Esophagus (tissue), 2 donors: ENCODE results near the gene FANK1. TPM values are rescaled to one million over a fixed set of nuclear protein-coding genes. Genes with fewer than 3 reads are reported as not detected.

ENCODE experiments used
- H3K27ac ChIP-seq, 2 donors: one replicate each; pipeline ENCODE4 v1.5.1; 2013; ENCODE audit warnings: low read depth in 2 of 2, mild to moderate bottlenecking in 2 of 2, inconsistent platforms in 1 of 2, low read length in 1 of 2, moderate library complexity in 1 of 2
- H3K27me3 ChIP-seq, 2 donors: one replicate each; pipeline ENCODE4 v1.6.1; 2013; ENCODE audit warnings: low read length in 2 of 2, control low read depth in 1 of 2, mild to moderate bottlenecking in 1 of 2; ENCODE audit not compliant: insufficient read depth in 2 of 2, control insufficient read depth in 1 of 2
- H3K36me3 ChIP-seq, 2 donors: one replicate each; pipeline ENCODE4 v1.6.1; 2013; ENCODE audit warnings: low read length in 1 of 2; ENCODE audit not compliant: control insufficient read depth in 2 of 2, insufficient read depth in 2 of 2
- H3K4me1 ChIP-seq, 2 donors: one replicate each; pipeline ENCODE4 v1.6.1; 2013; ENCODE audit warnings: low read length in 1 of 2; ENCODE audit not compliant: control insufficient read depth in 2 of 2, insufficient read depth in 2 of 2
- H3K4me3 ChIP-seq, 2 donors: one replicate each; pipeline ENCODE4 v1.5.1; 2013; ENCODE audit warnings: low read length in 2 of 2, mild to moderate bottlenecking in 2 of 2, low read depth in 1 of 2, moderate library complexity in 1 of 2
- H3K9me3 ChIP-seq, 2 donors: one replicate each; pipeline ENCODE4 v1.6.1; 2013; ENCODE audit warnings: mild to moderate bottlenecking in 2 of 2, low read depth in 1 of 2, low read length in 1 of 2, moderate library complexity in 1 of 2; ENCODE audit not compliant: control insufficient read depth in 2 of 2, insufficient read depth in 1 of 2
- WGBS, 2 donors: extraction: QIAGEN DNeasy Blood & Tissue Kit; methylation state at CpG; one replicate each; pipeline ENCODE4 v1.1.7; 2013; 5-methylcytosine and 5-hydroxymethylcytosine counted together
- polyA plus RNA-seq, 2 donors: library from polyadenylated mRNA; stranded (reverse); fragments of 200-250 nt; gene quantifications; one replicate each; pipeline ENCODE4 v1.2.3, GENCODE V29; 2013
- donor health status: healthy with polysubstance abuse.
- donor health status: Bipolar disorder and iron deficiency.

FANK1 gene
- polyA plus RNA-seq, 2 donors = 4.3 to 8.1 TPM

DNA sequence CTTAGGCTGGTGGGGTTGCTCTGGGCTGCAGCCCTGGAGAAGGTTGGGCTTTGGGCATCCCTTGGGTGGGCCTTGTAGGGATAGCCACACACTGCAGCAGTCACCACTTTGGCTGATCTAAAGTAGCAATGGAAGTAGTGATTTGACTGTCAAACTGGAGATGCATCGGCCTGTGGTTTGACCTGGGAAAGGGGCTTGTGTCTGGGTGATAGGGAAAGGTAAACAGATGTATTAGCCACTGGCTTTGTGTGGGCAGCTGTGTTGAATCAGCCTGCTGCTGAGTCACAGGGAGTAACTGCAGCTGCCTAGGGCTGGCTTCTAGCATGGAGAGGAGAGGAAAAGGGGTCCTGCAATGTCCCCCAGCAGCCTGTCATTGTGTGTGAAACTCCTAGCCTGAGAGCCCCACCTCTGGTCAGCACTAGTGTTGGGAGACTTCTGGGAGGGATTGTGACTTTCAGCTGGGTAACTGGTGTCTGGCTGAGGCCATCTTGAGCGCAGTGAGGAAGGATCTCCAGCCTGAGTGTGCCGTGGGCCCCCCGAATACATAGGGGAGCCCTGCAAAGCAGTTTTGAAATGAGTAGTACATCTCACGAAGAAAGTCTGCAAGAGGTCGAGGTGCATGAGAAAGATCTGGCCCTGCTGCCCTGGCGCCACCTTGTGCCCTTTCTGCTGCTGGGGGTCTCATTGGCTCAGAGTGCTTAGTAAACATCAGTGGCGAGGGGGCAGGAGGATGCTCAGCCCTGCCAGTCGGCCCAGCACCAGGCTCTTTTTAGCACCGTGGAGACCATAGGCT, 117.3 kb downstream of the FANK1 start:
- Histone ChIP-seq H3K9me3 (no peaks in the 10 kb centered on the region), H3K36me3 (no peaks in the 10 kb centered on the region), H3K4me1 (no peaks in the 10 kb centered on the region), H3K27ac (no peak overlapping the region), H3K27me3 (no peaks in the 10 kb centered on the region), H3K4me3 (no peak overlapping the region)
- 76 to 78% methylated on average over 10 of the region's 10 CpGs for WGBS, 2 donors

- Histone ChIP-seq H3K27ac (no peak overlapping the region), H3K27me3 (no peaks in the 10 kb centered on the region), H3K9me3 (no peaks in the 10 kb centered on the region), H3K36me3 (no peaks in the 10 kb centered on the region), H3K4me1 (no peaks in the 10 kb centered on the region), H3K4me3 (no peak overlapping the region)
- 75 to 81% methylated on average over 7 of the region's 7 CpGs for WGBS, 2 donors
Measured at GRCh38 chr10:126014309-126014708, 117.9 kb downstream of the FANK1 start.

DNA sequence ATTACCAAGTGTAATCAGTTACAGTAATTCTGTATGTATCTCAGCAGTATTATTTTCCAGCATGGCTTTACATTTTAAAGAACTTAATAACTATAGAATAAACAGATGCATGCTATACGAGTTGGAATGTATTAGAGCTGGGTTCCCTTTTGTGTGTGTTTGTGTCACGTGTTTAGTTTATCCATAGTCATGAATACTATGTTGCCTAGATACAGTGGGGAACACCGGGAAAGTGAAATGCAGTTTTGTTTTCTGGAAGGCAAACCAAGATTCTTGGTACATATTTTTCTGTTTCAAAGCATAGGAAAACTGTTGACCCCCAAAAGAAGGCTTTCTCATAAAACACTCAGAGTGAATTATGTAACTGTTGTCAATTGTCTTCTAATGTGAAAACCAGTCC, 119.0 kb downstream of the FANK1 start:
- H3K36me3 ChIP-seq = no peaks in the 10 kb centered on the region
- H3K9me3 ChIP-seq = no peaks in the 10 kb centered on the region
- H3K4me1 ChIP-seq = no peaks in the 10 kb centered on the region
- H3K27me3 ChIP-seq = no peaks in the 10 kb centered on the region
- H3K4me3 ChIP-seq = no peak overlapping the region
- H3K27ac ChIP-seq = no peak overlapping the region
- WGBS, 2 donors = 61% methylated on average over 3 of the region's 3 CpGs

DNA sequence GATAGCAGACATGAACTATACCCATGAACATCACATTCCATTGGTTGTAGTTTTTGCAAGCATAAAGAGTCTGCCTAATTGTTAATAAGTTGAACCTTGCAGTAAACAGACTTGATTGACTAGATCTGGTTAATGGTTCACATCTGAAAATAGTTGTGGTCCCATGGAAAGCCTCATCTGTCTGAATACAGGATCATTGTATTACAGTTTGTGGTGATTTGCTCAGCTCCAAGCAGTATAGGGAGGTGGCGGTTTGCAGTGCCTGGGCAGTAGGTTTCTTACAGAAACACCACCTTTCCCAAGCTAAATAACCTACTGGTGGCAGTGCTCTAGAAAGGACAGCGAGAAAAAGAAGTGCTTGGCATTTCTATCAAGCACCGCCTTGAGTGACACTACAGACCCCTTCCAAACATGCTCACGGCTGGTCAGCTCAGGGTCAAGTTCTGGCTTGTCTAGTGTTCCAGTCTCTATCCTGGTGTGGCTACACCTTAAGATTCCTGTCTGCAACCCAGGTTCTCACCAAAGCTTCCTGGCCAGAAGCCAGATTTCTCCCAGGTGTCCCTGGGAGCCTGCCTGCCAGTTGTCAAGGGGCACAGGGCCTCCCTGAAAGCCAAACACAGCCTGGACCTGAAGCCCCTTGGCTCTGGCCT, 119.9 kb downstream of the FANK1 start:
- 89 to 94% methylated on average over 4 of the region's 4 CpGs for WGBS, 2 donors
- no peaks in the 10 kb centered on the region for H3K36me3 ChIP-seq
- H3K4me1 ChIP-seq = no peaks in the 10 kb centered on the region
- no peaks in the 10 kb centered on the region for H3K9me3 ChIP-seq
- no peak overlapping the region for H3K27ac ChIP-seq
- H3K27me3 ChIP-seq = no peaks in the 10 kb centered on the region
- H3K4me3 ChIP-seq = no peak overlapping the region

DNA sequence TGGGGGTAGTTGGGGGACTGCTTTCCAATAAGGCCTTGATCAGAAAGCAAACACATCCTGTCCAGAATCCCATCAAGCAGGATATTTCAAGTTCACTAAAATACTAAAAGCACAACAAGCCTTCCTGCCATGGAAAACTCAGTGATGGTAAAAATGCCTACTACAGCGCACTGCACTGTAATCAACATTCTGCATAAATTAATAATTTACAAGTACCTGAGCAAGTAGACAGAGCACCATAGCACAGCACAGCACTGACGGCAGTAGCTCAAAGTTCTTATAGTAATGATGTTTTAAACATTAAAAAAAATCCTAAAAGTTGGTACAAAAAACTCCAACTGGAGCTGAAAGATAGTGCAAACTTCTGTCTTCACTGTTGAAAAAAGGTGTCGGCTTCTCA, 120.5 kb downstream of the FANK1 start:
- H3K9me3 ChIP-seq = no peaks in the 10 kb centered on the region
- WGBS, 2 donors = 88 to 95% methylated on average over 3 of the region's 3 CpGs
- H3K4me3 ChIP-seq = no peak overlapping the region
- no peaks in the 10 kb centered on the region for H3K36me3 ChIP-seq
- H3K27me3 ChIP-seq = no peaks in the 10 kb centered on the region
- H3K27ac ChIP-seq = no peak overlapping the region
- H3K4me1 ChIP-seq = no peaks in the 10 kb centered on the region

- no peaks in the 10 kb centered on the region for H3K9me3 ChIP-seq
- no peaks in the 10 kb centered on the region for H3K4me1 ChIP-seq
- H3K4me3 ChIP-seq = no peak overlapping the region
- H3K36me3 ChIP-seq = no peaks in the 10 kb centered on the region
- H3K27ac ChIP-seq = no peak overlapping the region
- WGBS, 2 donors = 54 to 80% methylated on average over 2 of the region's 2 CpGs
- no peaks in the 10 kb centered on the region for H3K27me3 ChIP-seq
Measured at GRCh38 chr10:126017961-126018560, 121.7 kb downstream of the FANK1 start.

DNA sequence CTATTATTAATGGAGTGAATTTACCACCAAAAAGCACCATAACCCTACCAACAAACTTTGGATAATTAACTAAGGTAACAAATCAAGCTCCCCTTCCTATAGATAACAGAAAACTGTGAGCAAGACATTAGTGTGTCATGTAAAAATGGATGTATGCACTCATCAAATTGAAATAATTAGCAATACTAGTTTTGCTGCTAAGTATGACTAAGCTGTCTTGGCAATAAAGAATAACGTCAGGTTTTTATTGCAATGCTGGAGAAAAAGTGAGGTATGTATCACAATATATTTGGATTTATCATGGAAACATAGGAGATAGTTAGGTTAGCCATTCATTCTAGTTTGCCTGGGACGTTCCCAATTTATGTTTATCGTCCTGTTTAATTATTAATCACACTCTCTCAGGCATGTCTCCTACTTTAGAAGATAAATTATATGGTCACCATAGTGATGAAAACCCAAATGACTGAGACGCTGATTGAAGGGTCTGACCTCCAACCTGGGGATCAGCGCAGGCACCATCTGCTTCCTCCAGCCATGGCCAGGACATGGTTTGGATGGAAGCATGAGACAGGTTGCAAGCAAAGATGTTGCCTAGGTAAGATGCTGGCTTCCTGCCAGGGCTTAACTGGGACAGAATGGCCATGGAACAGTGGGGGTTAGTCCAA, 125.6 kb downstream of the FANK1 start:
- H3K27ac ChIP-seq = no peak overlapping the region
- H3K4me1 ChIP-seq = no peaks in the 10 kb centered on the region
- no peaks in the 10 kb centered on the region for H3K9me3 ChIP-seq
- WGBS, 2 donors = 64 to 81% methylated on average over 5 of the region's 5 CpGs
- H3K27me3 ChIP-seq = no peaks in the 10 kb centered on the region
- no peaks in the 10 kb centered on the region for H3K36me3 ChIP-seq
- no peak overlapping the region for H3K4me3 ChIP-seq

DNA sequence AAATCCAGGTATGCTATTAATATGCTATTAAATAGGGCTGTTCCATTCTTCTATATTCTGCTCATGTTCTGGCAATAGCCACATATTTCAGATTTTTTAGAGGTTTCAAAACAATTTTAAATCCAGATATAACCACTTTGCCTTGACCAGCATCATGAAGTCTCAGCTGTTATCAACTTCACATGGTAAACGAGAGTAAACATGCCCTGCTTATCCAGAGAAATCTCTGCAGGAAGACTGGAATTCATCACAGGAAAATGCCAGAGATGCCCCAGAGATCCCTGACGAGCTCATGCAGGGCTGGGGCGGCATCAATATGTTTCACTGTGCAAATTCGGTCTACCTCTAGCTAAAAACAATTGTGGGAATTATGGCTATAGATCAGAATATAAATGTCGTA, 126.5 kb downstream of the FANK1 start:
- WGBS, 2 donors = 89 to 91% methylated on average over 5 of the region's 5 CpGs
- Histone ChIP-seq H3K9me3 (no peaks in the 10 kb centered on the region), H3K27me3 (no peaks in the 10 kb centered on the region), H3K27ac (no peak overlapping the region), H3K4me1 (no peaks in the 10 kb centered on the region), H3K36me3 (no peaks in the 10 kb centered on the region), H3K4me3 (no peak overlapping the region)

GRCh38 chr10:126027692-126028091, 131.3 kb downstream of the FANK1 start:
- H3K27ac ChIP-seq = no peak overlapping the region
- no peak overlapping the region for H3K4me3 ChIP-seq
- no peaks in the 10 kb centered on the region for H3K9me3 ChIP-seq
- H3K4me1 ChIP-seq = no peaks in the 10 kb centered on the region
- no peaks in the 10 kb centered on the region for H3K27me3 ChIP-seq
- WGBS, 2 donors = 84 to 86% methylated on average over 1 of the region's 1 CpG
- no peaks in the 10 kb centered on the region for H3K36me3 ChIP-seq
